AG04449 (cell line): Measurements from ENCODE around the gene COL6A2.

ENCODE experiments used
- CTCF ChIA-PET: fragments of 350-600 bp; formaldehyde crosslinking; extraction: SDS; loops from one replicate; lab custom pipeline; 2021; ENCODE audit warnings: antibody characterized with exemption; lab: Yijun Ruan, JAX
- POLR2A ChIA-PET: fragments of 400-600, 350-600 bp; formaldehyde crosslinking; extraction: SDS; loops from one replicate; lab custom pipeline; 2020; ENCODE audit warnings: antibody characterized with exemption, inconsistent platforms; lab: Yijun Ruan, JAX
- DNase-seq: peaks from one replicate; pipeline ENCODE4 v3.0.0-alpha.2; 2010; ENCODE audit warnings: low read depth, low spot score
- H3K4me3 ChIP-seq: 2 replicates; pipeline ENCODE4 v1.5.1; 2011; ENCODE audit warnings: low read depth, mild to moderate bottlenecking, control low read depth, low read length
- TF ChIP-seq, protein P1 (sequence below): IDR thresholded peaks from one replicate; pipeline ENCODE4 v1.5.1; 2011; ENCODE audit warnings: mild to moderate bottlenecking, moderate library complexity, low read length, control low read depth, inconsistent platforms; ENCODE audit not compliant: insufficient read depth; ENCODE audit errors: missing control alignments

COL6A2 gene

DNA sequence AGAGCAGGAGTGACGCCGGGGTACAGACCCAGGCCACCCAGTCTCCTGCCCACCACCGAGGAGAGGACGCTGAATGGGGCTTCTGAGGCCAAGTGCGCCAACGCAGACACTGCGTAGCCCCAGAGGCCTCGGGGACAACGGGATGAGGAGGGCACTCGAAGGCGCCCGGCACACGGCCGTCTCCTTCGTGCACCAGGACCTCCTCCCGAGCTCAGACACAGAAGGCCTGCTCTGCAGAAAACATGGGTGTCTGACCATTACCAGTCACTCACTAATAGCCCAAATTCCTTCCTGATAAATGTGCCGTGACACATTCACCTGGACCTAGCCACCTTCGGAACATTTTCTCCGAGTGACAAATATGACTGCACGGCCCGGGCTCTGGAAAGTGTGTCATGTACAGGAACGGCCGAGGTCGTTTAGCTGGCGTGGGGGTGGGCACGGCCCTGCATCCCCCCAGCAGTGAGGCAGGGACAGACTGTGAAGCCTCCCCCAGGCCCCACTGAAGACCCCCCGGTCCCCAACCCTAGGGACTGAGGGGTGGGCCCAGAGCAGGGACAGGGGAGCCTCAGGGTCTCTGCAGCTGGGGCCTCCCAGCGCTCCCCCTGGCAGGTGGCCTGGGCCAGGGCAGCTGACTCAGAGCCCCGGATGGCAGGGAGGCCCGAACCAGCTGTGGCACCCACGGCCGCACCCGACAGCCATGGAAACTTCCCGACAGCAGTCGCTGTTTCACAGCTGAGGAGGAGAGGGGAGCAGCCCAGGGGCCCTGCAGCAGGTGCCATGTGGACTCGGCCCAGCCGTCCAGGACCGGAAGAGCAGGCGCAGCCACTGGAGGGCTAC lies 16.7 kb upstream of the COL6A2 start:
- DNase-seq, result no peak
- TF ChIP-seq, protein P1, sequence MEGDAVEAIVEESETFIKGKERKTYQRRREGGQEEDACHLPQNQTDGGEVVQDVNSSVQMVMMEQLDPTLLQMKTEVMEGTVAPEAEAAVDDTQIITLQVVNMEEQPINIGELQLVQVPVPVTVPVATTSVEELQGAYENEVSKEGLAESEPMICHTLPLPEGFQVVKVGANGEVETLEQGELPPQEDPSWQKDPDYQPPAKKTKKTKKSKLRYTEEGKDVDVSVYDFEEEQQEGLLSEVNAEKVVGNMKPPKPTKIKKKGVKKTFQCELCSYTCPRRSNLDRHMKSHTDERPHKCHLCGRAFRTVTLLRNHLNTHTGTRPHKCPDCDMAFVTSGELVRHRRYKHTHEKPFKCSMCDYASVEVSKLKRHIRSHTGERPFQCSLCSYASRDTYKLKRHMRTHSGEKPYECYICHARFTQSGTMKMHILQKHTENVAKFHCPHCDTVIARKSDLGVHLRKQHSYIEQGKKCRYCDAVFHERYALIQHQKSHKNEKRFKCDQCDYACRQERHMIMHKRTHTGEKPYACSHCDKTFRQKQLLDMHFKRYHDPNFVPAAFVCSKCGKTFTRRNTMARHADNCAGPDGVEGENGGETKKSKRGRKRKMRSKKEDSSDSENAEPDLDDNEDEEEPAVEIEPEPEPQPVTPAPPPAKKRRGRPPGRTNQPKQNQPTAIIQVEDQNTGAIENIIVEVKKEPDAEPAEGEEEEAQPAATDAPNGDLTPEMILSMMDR, result no peak
- ChIA-PET CTCF (interaction anchor here (3.2 kb wide), 1 partner anchor 109 kb away, joined by 23 read pairs; no protein-coding TSS in a partner anchor), POLR2A (interaction anchor here (0.5 to 3.1 kb wide), 7 partner anchors 11 to 99 kb away, joined by 3 to 19 read pairs (median 5); partner anchors contain the start of gene COL6A1)
- no peak overlapping the region for H3K4me3 ChIP-seq

DNA sequence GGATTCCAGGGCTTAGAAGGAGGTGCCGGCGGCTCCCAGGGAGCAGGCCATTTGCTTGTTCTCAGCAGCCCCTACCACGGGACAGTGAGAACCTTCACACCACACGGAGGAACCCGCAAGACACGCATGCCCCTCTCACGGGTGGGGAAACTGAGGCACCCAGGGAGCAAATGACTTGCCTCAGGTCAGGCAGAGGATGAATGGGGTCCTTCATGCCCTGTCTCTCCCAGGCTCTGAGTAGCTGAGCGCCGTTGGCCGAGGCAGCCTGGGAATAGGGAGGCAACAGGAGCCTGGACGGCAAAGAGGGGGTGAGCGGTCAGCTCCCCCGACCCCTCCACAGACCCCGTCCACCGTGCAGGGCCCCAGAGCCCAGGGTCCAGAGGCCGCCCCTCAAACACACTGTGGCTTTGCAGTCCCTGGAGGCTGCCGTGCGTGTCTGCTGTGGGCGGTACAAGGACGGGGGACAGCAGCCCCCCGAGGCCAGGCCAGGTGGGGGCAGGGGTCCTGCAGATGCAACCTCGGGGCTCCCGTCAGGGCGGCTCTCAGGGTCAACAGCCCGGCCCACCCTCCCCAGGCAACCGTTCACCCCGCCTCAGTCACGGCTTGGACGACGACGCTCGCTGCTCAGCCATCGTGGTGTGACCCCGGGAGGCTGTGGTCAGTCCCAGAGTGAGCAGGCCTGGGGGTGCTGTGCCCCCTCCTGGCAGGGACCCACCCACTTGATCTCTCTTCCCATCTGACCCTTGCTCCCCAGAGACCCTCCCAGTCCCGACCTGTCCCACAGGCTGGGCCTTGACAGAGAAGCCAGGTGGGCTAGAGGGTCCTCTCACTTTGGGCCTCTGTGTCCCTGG lies 15.8 kb upstream of the COL6A2 start:
- ChIA-PET POLR2A (interaction anchor here (0.5 to 3.1 kb wide), 3 partner anchors 10 to 100 kb away, joined by 3 to 14 read pairs (median 4); partner anchors contain the start of gene COL6A1), CTCF (interaction anchor here (3.2 kb wide), 1 partner anchor 110 kb away, joined by 23 read pairs; no protein-coding TSS in a partner anchor)
- TF ChIP-seq, protein P1, result no peak

DNA sequence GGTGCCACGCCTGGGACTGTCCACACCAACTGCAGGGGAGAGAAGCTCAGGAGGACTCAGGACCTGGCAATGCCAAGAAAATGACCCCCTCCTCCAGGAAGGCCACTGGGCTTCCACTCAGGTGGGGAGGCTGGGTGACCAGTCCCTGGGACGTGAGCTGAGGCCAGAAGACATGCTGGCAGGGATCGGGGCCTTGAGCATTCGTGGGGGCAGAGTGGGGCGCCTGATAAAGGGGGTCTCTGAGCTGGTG lies 15.3 kb upstream of the COL6A2 start:
- DNase-seq, result no peak
- ChIA-PET POLR2A (interaction anchor here (0.7 to 1.8 kb wide), 2 partner anchors 33 to 44 kb away, joined by 4 to 7 read pairs; no protein-coding TSS in a partner anchor), CTCF (no interaction called here)
- no peak overlapping the region for H3K4me3 ChIP-seq
- TF ChIP-seq, protein P1, result no peak

More for the DNA sequence above, 15.8 kb upstream of the COL6A2 start:
- no peak for DNase-seq
- no peak overlapping the region for H3K4me3 ChIP-seq

DNA sequence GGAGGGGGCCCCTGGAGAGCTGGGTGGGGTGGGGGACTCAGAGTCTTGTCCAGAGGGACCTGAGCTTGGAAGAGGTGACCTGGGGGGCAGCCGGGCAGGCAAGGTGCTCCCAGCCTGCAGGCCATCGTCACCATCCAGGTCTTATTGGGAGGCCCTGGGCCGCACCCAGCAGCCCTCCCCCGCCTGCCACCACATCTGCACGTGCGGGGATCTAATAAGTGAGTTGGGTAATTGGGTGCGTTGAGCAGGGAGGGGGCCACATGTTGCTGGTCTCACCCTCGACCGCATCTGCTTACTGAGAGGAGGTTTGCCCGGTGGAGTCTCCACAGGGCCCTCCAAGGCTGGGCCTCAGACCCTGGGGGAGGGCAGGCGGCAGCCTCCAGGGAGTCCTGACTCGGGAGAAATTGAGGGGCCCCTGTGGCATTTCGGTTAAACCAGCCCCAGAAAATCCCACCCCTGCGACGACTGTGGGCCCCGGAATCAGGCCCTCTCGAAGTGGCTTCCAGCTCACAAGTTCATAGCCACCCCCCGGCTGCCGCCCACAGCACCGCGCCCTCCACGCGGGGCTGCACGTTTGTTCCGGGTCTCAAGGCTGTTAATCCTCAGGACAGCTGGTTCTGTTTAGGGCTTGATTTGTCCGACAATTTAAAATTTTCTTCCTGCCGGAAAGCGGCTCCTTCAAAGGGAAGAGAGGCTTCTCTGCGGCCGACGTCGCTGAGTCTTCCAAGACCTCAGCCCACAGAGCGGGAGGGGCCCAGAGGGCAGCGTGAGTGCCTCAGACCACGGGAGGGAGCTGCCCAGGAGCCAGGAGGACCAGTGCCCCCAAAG lies 14.7 kb upstream of the COL6A2 start:
- POLR2A ChIA-PET, result interaction anchor here (0.7 to 1.8 kb wide), 12 partner anchors 10 to 110 kb away, joined by 3 to 22 read pairs (median 4); partner anchors contain the start of genes COL6A1 and COL6A2
- DNase-seq, result no peak
- no peak overlapping the region for H3K4me3 ChIP-seq
- TF ChIP-seq, protein P1, result no peak
- CTCF ChIA-PET, result interaction anchor here (1.0 to 1.1 kb wide), 3 partner anchors 10 to 23 kb away, joined by 3 read pairs; partner anchors contain the start of gene COL6A2

DNA sequence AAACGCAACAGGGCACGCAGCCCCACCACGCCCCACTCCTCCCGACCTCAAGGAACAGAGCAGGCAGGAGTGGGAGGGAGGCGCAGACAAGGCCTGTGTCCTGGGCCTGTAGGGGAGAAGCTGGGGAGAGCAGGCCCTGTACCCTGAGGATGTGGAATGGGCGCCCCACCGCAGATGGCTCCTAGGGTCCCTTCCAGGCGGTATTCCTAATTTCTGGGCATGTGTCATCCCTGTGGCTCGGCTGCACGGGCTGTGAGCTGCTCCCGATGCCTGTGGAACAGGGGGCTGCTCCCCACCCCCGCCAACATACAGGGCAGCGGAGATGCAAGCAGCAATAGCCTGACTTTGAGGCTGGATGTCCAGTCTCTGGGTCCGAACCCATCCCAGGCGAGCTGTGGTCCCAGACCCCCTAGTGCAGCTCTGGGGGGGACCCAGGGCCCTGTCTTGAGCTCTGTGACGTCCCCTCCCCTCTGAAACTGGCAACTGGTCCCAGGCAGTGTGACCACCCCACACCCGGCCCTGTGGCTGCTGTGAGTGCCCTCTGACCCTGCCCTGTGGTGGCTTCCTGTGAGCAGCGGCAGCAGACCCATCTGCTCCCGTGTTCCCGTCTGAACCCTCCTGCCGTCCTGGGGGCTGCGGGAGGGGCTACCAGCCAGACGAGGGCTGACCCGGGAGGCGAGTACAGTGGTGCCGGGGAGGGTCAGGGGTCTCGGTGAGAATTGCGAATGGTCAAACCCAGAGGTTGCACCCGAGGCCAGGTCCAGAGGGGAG lies 13.9 kb upstream of the COL6A2 start:
- TF ChIP-seq, protein P1, result no peak
- ChIA-PET POLR2A (interaction anchor here (0.7 to 1.8 kb wide), 12 partner anchors 9 to 111 kb away, joined by 3 to 22 read pairs (median 4); partner anchors contain the start of genes COL6A1 and COL6A2), CTCF (interaction anchor here (1.0 to 1.1 kb wide), 3 partner anchors 9 to 23 kb away, joined by 3 read pairs; partner anchors contain the start of gene COL6A2)
- no peak for DNase-seq
- no peak overlapping the region for H3K4me3 ChIP-seq
